Measurements from ENCODE around the gene KRTAP4-1.
"Not testable (repeated sequence)": the region's sequence is repeated elsewhere in the genome, so short reads cannot be mapped to it uniquely, and the experiment has no call there.

The KRTAP4-1 gene

DNA sequence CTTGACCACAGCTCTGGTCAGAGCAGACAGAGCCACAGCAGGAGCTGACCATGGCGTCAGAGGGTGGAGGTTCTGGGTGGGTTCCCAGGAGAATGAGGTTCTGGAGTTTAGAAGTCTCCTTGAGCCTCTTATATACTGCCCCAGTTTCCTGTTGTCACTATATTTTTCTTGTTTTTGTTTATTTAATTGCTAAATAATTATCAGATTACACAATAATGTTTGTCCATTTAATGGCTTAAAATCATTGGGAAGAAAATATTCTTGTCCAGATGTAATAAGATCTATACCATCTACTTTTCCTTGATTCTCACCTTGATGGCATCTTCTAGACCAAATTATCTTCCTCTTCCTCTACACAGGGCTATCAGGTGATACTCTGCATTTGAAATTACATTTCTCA, 16.6 kb downstream of the KRTAP4-1 start, which contains the start of gene KRTAP4-3:
Gene KRTAP4-3, minus strand, starts transcription at position 101 of the 400 bp plus-strand sequence. Its CDS starts 49 bp downstream, at position 52.
- TF ChIP-seq, protein P1, sequence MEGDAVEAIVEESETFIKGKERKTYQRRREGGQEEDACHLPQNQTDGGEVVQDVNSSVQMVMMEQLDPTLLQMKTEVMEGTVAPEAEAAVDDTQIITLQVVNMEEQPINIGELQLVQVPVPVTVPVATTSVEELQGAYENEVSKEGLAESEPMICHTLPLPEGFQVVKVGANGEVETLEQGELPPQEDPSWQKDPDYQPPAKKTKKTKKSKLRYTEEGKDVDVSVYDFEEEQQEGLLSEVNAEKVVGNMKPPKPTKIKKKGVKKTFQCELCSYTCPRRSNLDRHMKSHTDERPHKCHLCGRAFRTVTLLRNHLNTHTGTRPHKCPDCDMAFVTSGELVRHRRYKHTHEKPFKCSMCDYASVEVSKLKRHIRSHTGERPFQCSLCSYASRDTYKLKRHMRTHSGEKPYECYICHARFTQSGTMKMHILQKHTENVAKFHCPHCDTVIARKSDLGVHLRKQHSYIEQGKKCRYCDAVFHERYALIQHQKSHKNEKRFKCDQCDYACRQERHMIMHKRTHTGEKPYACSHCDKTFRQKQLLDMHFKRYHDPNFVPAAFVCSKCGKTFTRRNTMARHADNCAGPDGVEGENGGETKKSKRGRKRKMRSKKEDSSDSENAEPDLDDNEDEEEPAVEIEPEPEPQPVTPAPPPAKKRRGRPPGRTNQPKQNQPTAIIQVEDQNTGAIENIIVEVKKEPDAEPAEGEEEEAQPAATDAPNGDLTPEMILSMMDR (IDR thresholded peaks at IDR 0.05; ENCODE audit: borderline replicate concordance, insufficient read depth, low read depth, low read length) = no peak
- no peak within 1 kb of the TSS for H3K4me3 ChIP-seq (ENCODE audit: low read depth, low read length)

DNA sequence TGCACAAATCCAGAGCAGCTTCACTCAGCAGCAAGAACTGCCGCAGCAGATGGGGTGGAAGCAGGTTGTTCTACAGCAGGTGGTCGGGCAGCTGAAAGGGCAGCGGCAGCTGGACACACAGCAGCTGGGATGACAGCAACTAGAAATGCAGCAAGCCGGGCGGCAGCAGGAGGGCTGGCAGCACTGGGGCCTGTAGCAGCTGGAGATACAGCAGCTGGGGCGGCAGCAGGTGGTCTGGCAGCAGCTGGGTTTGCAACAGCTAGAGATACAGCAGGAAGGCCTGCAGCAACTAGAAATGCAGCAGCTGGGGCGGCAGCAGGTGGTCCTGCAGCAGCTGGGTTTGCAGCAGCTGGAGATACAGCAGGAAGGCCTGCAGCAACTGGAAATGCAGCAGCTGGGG, 17.1 kb downstream of the KRTAP4-1 start:
- H3K4me3 ChIP-seq (ENCODE audit: low read depth, low read length) = no peak overlapping the region
- TF ChIP-seq, protein P1 (IDR thresholded peaks at IDR 0.05; ENCODE audit: borderline replicate concordance, insufficient read depth, low read depth, low read length) = no peak

DNA sequence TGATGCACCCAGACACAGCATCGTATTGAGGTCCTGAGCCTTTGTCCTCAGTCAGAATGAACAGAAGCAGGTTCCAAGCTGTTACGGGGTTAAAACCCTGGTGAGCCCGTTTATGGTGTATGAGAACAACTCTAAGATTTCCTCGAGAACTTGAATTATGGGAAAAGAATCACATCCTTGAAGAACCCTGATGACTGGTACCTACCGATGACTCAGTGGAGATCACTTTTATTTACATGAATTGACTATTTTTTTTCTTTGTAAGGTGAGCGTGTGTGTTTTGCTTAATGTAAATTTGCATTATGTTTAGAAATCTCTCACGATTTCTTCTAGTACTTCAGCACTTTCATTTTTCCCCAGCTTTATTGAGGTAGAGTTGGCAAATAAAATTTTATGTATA, 20.9 kb downstream of the KRTAP4-1 start:
- no peak overlapping the region for H3K4me3 ChIP-seq (ENCODE audit: low read depth, low read length)
- TF ChIP-seq, protein P1 (IDR thresholded peaks at IDR 0.05; ENCODE audit: borderline replicate concordance, insufficient read depth, low read depth, low read length) = no peak

DNA sequence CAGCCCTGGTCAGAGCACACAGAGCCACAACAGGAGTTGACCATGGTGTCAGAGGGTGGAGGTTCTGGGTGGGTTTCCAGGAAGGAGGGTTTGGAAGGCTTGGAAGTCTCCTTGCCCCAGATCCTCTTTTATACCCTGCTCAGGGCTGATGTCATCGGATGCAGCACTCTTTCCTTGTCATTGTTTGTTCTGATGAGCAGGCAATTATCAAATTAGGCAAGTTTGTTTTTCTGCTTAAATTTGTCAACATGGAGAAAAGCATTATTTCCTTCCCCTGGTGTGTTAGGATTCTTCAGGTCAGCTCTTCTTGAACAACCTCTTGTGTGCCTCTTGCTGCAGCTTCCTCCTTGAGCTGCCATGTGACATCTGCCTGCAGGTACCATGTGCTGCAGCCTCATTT, 24.1 kb downstream of the KRTAP4-1 start, which contains the start of gene KRTAP4-4:
Gene KRTAP4-4, minus strand, starts transcription at position 101 of the 400 bp plus-strand sequence. Its CDS starts 57 bp downstream, at position 44.
- TF ChIP-seq, protein P1 (IDR thresholded peaks at IDR 0.05; ENCODE audit: borderline replicate concordance, insufficient read depth, low read depth, low read length) = no peak
- H3K4me3 ChIP-seq (ENCODE audit: low read depth, low read length) = no peak within 1 kb of the TSS

DNA sequence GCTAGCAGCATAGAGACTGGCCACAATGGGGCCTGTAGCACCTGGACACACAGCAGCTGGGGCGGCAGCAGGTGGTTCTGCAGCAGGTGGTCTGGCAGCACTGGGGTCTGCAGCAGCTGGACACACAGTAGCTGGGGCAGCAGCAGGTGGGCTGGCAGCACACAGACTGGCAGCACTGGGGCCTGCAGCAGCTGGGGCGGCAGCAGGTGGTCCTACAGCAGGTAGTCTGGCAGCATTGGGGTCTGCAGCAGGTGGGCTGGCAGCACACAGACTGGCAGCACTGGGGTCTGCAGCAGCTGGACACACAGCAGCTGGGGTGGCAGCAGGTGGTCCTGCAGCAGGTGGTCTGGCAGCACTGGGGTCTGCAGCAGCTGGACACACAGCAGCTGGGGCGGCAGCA, 24.5 kb downstream of the KRTAP4-1 start:
- H3K4me3 ChIP-seq (ENCODE audit: low read depth, low read length) = not testable (repeated sequence)

DNA sequence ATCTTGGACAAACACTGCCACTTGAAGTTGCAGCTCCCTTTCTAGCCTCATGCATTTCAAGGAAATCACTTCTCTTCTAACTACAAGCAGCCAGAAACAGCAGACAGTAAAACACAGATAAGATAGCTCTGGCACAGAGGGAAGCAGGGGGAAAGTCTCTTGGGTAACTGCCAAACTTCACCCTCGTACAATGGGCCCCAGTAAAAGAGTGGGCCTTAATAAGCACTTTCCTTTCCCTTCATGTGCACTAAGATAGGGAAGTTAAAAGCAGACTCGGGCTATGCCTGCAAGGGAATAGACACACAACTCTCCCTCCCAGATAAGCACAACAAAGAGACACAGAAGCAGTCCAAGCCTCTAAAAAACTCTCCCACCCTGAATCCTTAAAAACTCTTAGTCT, 30.9 kb downstream of the KRTAP4-1 start:
- H3K4me3 ChIP-seq (ENCODE audit: low read depth, low read length) = no peak overlapping the region
- TF ChIP-seq, protein P1 (IDR thresholded peaks at IDR 0.05; ENCODE audit: borderline replicate concordance, insufficient read depth, low read depth, low read length) = no peak

DNA sequence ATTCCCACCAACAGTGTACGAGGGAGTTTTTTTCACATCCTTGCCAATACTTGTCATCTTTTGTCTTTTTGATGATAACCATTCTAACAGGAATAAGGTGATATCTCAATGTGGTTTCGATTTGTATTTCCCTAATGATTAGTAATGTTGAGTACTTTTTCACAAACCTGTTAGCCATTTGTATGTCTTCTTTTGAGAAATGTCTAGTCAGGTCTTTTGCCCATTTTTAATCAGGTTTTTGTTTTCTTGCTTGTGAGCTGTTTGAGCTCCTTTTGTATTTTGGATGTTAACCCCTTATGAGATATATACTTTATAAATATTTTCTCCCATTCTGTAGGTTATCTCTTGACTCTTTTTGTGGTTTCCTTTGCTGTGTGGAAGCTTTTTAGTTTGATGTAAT, 33.2 kb downstream of the KRTAP4-1 start:
- no peak overlapping the region for H3K4me3 ChIP-seq (ENCODE audit: low read depth, low read length)
- TF ChIP-seq, protein P1 (IDR thresholded peaks at IDR 0.05; ENCODE audit: borderline replicate concordance, insufficient read depth, low read depth, low read length) = no peak

DNA sequence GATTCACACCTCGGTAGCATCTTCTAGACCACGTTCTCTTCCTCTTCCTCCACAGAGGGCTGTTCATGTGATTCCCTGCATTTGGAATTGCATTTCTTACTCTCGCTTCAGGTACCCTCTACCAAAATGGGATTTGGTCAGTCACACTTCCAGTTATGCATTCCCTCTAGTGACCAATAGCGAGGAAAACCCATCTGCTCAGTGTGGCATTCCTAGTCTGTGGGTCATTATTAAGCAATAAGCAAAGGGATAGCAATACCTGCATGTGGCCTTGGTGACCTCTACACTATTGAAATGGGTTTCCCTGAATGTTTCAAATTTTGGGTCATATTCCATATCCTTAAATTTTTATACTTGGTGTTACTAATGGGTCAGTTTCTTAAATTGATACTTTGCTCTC, 34.7 kb downstream of the KRTAP4-1 start:
- TF ChIP-seq, protein P1 (IDR thresholded peaks at IDR 0.05; ENCODE audit: borderline replicate concordance, insufficient read depth, low read depth, low read length) = no peak
- H3K4me3 ChIP-seq (ENCODE audit: low read depth, low read length) = no peak overlapping the region
